SH-SY5Y (cell line): ENCODE measurements around the gene GRIN2A.

Source experiments
- GATA2 ChIP-seq: IDR thresholded peaks from 2 replicates; pipeline ENCODE4 v1.6.1; 2011; ENCODE audit warnings: mild to moderate bottlenecking, low read depth, low read length
- GATA3 ChIP-seq: IDR thresholded peaks from 2 replicates; pipeline ENCODE4 v1.6.1; 2011; ENCODE audit warnings: low read depth, mild to moderate bottlenecking, low read length, moderate library complexity

DNA sequence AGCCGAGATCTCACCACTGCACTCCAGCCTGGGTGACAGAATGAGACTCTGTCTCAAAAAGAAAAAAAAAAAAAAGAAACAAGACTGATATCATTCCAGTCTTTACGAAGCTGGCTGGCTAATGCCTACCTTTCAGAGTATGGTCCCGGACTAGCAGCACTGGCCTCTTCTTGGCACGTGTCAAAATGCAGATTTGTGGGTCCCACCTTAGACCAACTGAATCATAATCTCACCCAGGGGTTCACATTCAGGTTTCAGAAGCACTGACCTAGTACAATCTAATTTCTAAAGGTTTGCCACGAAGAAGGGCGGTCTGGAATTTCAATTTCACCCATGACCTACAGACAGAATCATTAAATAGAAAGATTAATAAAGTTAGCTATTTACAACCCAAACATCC is 43.4 kb upstream of the GRIN2A start:
- no peak for TF ChIP-seq GATA3
- no peak for TF ChIP-seq GATA2
